Lower lobe of right lung (tissue), 2 donors: ENCODE data around the gene ZNF778. TPM values are rescaled to one million over a fixed set of nuclear protein-coding genes. Genes with fewer than 3 reads are reported as not detected.

Experiments
- ATAC-seq, 2 donors: fragments of 200-7000 bp; cut with Tn5 transposase; one replicate each; pipeline ENCODE4 v1.9.1; 2020 to 2022; ENCODE audit warnings: mild to moderate bottlenecking in 2 of 2, moderate library complexity in 2 of 2
- DNase-seq: peaks from one replicate; pipeline ENCODE4 v3.0.0-alpha.2; 2020
- H3K27ac ChIP-seq: fragments of 200-600 bp; one replicate; pipeline ENCODE4 v1.8.0; 2022
- H3K27me3 ChIP-seq: fragments of 200-600 bp; one replicate; pipeline ENCODE4 v1.8.0; 2022; ENCODE audit warnings: low read depth
- H3K36me3 ChIP-seq: fragments of 200-600 bp; one replicate; pipeline ENCODE4 v1.8.0; 2022; ENCODE audit warnings: mild to moderate bottlenecking
- H3K4me1 ChIP-seq: fragments of 200-600 bp; one replicate; pipeline ENCODE4 v1.8.0; 2022
- H3K4me3 ChIP-seq: fragments of 200-600 bp; one replicate; pipeline ENCODE4 v1.8.0; 2022; ENCODE audit warnings: mild to moderate bottlenecking
- H3K9me3 ChIP-seq: fragments of 200-600 bp; one replicate; pipeline ENCODE4 v1.8.0; 2022
- CTCF ChIP-seq: fragments of 200-600 bp; IDR thresholded peaks from one replicate; pipeline ENCODE4 v1.8.0; 2022; ENCODE audit warnings: antibody characterized with exemption, mild to moderate bottlenecking
- intact Hi-C: fragments of 100-400 bp; cut with DNase I; formaldehyde crosslinking; loops from one replicate; pipeline ENCODE4 v1.11.0; 2022
- total RNA-seq: library from RNA; stranded (reverse); fragmentation: NEBNext Ultra II Directional; extraction: Animal tissue kit (Norgen Biotek cat#: 25700); gene quantifications from one replicate; pipeline ENCODE4 v1.2.1, GENCODE V29; 2021
- donor health status: DM: no; HTN: yes; CAD: no; lungs with severe emphysema.

ZNF778 gene
- total RNA-seq, 1 donor from 2014 or later: 9.7 TPM

DNA sequence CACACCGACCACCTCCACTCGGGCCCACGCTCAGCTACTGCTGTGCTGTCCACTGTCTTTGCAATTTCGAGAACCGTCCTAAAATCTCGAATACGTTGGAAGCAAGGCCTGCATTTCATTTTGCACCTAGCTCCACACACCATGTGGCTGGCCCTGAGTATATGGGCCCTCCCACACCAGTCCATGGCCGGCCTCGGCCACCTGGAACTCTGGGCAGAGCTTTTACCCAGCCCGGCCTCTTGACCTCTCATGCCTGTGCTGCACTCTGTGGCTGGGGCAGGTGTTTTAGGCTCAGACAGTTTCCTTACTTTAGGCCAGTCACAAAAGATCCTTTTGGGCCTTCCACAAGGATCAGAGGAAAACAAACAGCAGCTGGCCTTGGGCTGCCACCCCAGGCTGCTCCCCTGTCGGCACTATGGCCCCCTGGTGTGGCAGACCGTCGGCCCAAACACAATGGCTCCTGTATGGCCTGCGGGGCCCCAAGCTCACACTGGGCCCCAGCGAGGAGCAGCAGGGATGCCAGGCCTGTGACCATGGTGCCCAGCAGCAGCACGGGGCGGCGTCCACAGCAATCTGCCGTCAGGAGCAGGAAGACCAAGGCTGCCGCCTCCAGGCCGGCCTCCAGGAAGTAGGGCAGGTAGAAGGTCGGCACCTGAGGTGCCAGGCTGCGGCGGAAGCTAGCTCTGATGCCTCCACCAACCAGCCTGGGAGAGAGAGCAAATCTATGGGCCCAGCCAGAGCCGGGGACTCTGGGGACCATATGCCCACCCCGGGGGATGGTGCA, 19.7 kb upstream of the ZNF778 start:
- H3K4me1 ChIP-seq: peaks cover 21% of the 10 kb centered on the region
- DNase-seq (peak; percentile 44), ATAC-seq (no peak)
- H3K4me3 ChIP-seq: no peak overlapping the region
- intact Hi-C loops: no loop called here
- TF ChIP-seq CTCF: no peak
- no peaks in the 10 kb centered on the region for H3K9me3 ChIP-seq
- no peak overlapping the region for H3K27ac ChIP-seq
- H3K27me3 ChIP-seq: peaks cover 37% of the 10 kb centered on the region
- no peaks in the 10 kb centered on the region for H3K36me3 ChIP-seq

GRCh38 chr16:89198417-89199240, 18.9 kb upstream of the ZNF778 start:
- H3K27me3 ChIP-seq: peaks cover 44% of the 10 kb centered on the region
- no peak for ATAC-seq
- H3K27ac ChIP-seq: no peak overlapping the region
- no peaks in the 10 kb centered on the region for H3K9me3 ChIP-seq
- H3K4me1 ChIP-seq: peaks cover 21% of the 10 kb centered on the region
- H3K4me3 ChIP-seq: no peak overlapping the region
- intact Hi-C loops: no loop called here
- no peaks in the 10 kb centered on the region for H3K36me3 ChIP-seq
- peak; percentile 36 for DNase-seq
- no peak for TF ChIP-seq CTCF

DNA sequence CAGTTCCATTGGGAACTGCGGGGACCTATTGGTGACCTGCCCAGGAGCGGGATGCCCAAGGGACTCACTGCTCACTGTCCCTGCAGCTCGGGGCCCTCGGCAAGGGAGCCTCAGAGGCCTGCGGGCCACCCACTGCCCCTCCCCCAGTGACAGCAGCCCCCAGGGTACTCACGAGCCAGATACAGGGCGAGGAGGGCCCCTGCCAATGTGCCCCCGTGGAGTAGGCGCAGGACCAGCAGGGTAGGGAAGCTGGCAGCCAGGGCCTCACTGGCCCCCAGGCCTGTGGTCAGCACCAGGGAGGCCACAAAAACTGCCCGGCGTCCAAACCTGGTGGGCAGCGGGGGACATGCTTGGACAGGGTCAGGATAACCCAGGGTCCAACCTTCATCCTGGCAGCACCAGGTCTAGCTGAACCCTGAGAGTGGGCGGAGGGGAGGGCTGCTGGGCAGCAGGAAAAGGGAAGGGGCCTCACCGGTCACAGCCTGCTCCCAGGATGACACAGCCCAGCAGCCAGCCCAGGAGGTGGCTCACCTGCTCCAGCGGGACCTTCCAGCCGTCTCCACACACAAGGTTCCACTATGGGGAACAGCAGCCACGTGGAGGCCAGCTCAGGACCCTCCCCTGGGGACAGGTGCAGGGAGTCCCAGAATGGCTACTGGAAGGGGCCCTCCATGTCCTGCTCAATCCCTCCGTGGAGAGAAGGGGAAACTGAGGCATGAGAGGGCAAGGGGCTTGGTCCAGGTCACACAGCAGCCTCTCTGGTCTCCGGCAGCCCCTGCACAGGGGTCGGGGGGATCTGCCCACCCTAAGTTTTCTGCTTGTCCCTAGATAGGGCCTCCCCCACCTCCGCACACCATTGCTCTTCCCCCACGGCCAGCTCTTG, 18.0 kb upstream of the ZNF778 start:
- Histone ChIP-seq H3K4me1 (peaks cover 21% of the 10 kb centered on the region), H3K27ac (peak overlapping the region; percentile 74), H3K36me3 (no peaks in the 10 kb centered on the region), H3K9me3 (no peaks in the 10 kb centered on the region), H3K4me3 (peak overlapping the region; percentile 49), H3K27me3 (peaks cover 47% of the 10 kb centered on the region)
- DNase-seq (peak; percentile 49), ATAC-seq (no peak)
- no peak for TF ChIP-seq CTCF
- intact Hi-C loops: no loop called here

GRCh38 chr16:89200124-89200849, 17.2 kb upstream of the ZNF778 start, which contains the start of gene SLC22A31:
SLC22A31 (minus strand) TSS chr16:89200537; CDS start chr16:89200501, 36 bp downstream.
- peaks cover 53% of the 10 kb centered on the region for H3K27me3 ChIP-seq
- no peaks in the 10 kb centered on the region for H3K9me3 ChIP-seq
- peaks cover 21% of the 10 kb centered on the region for H3K4me1 ChIP-seq
- DNase-seq (peak; percentile 82), ATAC-seq (peak; percentile 74 to 76)
- intact Hi-C loops: no loop called here
- TF ChIP-seq CTCF: no peak
- H3K27ac ChIP-seq: peak within 1 kb of the TSS; percentile 74
- no peaks in the 10 kb centered on the region for H3K36me3 ChIP-seq
- H3K4me3 ChIP-seq: peak within 1 kb of the TSS; percentile 49
